GM12801 (cell line): ENCODE measurements around the gene GRID1.

Experiments used
- CTCF ChIP-seq: IDR thresholded peaks from one replicate; pipeline ENCODE4 v1.5.1; 2011; ENCODE audit warnings: control low read depth; ENCODE audit not compliant: insufficient read length; ENCODE audit errors: extremely low read depth

GRID1 gene

GRCh38 chr10:86130737-86131475, 235.7 kb downstream of the GRID1 start:
- no peak for TF ChIP-seq CTCF

GRCh38 chr10:86130041-86130440, 236.6 kb downstream of the GRID1 start:
- no peak for TF ChIP-seq CTCF

DNA sequence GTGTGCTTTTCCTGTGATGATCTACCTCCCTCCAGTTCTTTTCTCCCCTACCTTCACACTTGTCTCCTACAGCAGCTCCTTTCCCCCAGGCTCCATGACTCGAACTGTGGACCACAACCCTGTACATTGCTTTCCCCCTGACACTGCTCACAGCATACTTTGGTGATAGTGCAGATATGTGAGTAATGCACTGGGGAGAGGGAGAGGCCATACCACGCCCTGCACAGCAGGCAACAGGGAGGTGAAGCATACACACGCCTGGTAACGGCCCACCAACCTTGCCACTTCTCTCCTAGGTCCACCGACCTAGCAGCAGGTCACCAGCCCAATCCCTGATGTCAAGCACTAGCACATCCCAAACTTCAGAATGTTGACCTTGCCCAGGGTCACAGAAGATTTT, 238.2 kb downstream of the GRID1 start:
- no peak for TF ChIP-seq CTCF

DNA sequence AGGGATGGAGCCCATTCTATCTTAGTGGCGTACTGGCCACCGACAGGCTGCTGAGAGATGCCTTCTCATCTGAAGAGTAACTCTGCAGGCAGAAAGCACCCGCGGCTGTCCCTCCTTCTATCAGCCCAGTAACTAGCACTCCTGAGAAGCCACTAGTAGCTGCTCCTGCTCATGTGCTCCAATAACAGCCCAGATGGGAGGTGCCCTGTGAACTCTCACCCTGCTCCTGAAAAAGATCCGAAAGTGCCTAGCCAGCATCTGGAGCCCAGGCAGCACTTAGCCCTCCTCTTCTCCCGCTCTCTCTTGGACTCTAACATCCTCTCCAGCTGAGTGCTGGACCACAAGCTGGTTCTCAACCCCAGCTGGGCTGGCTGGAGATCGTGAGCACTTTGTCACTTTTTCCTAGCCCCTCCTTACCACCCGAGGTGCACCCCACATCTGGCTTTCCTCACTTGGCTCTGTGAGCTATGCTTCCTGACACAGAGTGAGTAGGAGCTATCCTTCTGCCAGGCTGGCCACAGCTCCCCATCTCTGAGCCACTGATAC, 239.2 kb downstream of the GRID1 start:
- no peak for TF ChIP-seq CTCF

GRCh38 chr10:86124734-86125133, 241.9 kb downstream of the GRID1 start:
- no peak for TF ChIP-seq CTCF

GRCh38 chr10:86123715-86124114, 242.9 kb downstream of the GRID1 start:
- TF ChIP-seq CTCF = no peak

- TF ChIP-seq CTCF = no peak
Observed at GRCh38 chr10:86123304-86123703, 243.3 kb downstream of the GRID1 start.
